Stimulated activated CD8-positive, alpha-beta memory T cell treated with anti-CD3 and anti-CD28 coated beads, Interleukin-4, amount 100 ng/mL, for 48 hours (primary cell): ENCODE data around the gene TMEM203.

Source experiments
- DNase-seq: peaks from one replicate; pipeline ENCODE4 v3.0.0-alpha.2; 2020

TMEM203 gene, protein sequence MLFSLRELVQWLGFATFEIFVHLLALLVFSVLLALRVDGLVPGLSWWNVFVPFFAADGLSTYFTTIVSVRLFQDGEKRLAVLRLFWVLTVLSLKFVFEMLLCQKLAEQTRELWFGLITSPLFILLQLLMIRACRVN

DNA sequence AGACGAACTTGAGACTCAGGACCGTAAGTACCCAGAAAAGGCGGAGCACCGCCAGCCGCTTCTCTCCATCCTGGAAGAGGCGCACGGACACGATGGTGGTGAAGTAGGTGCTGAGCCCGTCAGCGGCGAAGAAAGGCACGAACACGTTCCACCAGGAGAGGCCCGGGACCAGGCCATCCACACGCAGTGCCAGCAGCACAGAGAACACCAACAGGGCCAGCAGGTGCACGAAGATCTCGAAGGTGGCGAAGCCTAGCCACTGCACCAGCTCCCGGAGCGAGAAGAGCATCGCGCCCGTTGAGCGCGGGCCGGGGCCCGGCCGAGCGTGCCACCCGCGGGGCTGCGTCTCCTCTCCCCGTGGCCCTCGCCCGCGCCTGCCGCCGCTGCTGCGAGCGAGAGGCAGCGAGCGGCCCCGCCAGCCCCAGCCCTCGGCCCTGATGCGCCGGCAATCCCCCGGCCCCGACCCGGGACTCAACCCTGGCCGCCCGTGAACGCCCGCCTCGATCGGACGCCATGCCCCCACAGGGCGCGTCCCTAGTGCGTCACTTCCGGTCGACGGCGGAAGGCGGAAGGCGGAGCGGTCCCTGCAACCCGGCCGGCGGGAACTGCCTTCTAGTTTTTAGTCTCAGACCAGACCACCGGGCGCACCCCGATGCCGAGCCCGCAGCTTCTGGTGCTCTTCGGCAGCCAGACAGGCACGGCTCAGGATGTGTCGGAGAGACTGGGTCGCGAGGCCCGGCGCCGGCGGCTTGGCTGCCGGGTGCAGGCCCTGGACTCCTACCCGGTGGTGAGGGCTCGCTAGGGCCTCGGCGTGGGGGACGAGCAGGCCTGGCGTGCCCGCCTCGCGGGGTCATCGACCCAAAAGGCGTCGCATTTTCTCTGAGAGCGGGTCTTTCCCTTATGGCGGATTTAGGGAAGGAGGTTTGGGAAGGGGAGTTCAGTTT is at the start of gene TMEM203, which contains the start of gene NDOR1:
TSS of gene TMEM203 (minus strand) at position 523 of the 944 bp plus-strand sequence. CDS start at position 289, 234 bp downstream.
TSS of gene NDOR1 (plus strand) at position 575 of the 944 bp plus-strand sequence. CDS start at position 653, 78 bp downstream.
- DNase-seq = peak; percentile 98

DNA sequence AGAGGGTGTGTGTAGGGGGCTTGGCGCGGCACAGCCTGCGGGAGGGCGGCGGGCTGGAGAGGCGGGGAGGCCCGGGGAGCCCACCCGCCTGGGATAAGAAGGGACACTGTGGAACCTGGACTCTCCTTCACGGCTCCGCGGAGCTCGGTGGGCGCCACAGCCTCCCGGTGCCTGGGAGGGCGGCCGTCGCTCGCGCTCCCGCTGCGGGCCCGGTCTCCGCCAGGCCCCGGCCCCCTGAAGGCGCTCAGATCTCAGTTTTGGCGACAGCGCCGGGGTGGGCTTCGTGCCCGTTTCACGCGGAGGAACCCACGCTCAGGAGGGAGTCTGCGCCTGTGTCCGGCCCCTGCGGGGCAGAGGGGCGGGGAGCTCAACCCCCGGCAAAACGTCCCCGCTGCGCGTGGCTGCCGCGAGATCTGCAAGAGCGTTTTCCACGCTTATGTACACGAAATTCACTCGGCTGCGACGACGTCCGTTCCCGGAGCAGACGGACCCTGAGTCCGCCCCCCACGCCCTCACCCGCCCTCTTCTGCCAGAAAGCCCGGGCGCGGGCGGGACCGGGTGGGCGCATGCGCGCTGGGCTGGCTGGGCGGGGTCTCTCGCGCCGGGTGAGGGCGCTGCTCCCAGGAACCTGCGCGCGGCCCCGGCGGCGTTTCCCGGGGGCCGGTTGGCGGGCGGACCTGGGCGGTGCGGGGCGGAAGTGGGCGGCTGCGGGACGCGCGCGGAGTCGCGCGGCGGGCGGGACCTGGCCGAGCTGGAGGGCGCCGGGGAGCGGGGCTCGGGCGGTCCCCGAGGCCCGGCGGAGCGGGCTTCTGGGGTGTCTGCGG is 49.4 kb upstream of the TMEM203 start, which contains the start of gene NELFB:
TSS of gene NELFB (plus strand) at position 704 of the 824 bp plus-strand sequence.
- DNase-seq = peak; percentile 99

DNA sequence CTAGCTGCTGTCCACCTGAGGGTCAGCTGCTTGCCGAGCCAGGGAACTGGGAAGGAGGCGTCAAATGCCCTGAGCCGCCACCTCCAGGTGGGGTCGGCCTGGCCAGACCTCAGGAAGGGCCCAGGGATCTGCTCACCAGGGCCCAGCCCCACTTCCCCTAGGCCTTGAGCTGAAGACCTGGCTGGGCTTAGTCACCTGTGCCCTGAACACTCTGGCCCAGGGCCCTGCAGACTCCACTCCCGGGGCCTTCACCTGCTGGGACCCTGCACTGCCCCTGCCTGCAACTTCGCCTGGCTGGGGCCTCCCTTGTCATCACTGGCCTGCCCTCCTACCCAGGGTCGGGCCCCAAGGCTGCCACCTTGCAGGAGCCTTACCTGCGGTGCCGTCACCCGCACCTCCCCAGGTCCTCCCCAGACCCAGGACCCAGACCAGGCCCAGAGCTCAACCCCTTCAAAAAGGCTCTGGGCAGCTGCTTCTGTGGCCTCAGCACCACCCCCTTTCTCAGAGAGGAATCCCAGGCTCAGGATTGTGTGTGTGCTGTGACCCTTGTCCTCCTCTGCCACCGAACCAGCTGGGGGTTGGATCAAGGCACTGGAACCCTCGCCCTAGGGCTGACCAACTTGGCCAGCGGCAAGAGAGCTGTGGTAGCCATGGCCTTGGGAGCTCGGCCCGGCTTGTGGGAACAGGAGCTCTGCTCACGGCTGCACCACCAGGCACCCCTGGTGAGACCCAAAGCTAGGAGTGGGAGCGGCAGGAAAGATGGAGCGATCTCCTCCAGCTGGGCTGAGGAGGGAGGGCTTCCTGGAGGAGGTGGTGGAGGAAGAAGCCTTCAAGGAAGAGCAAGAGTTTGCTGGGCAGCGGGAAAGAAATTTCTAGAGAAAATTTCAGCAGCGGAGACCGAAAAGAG is 48.5 kb upstream of the TMEM203 start:
- no peak for DNase-seq

DNA sequence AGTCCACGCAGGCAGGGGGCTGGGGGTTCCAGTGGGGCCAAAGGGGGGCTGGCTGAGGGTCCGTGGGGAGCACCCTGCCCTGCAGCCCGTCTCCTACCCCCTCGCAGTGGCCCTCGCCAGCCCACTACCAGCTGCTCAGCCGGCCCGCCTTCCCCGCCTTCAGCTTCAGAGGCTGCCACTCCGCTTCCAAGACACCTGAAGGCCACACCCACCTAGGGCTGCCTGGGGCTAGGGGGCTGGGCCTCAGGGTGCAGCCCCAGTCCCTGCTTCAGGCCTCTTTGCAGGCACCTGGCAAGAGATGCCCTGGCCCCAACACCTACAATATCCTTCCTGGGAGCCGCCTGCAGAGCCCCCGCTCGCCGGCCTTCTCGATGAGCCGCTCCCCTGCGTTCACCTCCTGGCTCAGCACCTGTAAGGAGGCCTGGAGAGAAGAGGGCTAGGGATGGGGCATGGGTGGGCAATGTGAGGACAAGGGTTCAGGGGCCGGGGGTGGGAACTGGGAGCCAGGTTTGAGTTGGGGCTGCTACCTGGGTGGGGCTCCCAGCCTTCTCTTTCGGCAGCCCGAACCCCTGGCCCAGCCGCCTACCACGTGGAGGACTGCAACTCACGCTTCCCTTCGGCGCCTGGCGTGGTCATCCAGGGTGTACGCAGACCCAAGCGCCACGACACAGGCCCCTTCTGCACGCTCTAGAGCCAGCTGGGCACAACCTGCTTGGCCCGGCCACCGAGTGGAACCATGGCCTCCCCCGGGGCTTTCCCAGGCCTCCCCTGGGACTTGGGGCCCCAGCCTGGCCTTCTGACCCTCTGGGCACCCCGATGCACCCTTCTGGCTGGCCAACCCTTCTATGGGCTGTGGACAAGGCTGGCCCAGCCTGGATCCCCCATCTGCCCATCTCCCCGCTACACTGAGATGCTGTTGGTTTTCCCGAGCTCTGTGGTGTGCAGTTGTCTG is 47.4 kb upstream of the TMEM203 start:
- DNase-seq = no peak

DNA sequence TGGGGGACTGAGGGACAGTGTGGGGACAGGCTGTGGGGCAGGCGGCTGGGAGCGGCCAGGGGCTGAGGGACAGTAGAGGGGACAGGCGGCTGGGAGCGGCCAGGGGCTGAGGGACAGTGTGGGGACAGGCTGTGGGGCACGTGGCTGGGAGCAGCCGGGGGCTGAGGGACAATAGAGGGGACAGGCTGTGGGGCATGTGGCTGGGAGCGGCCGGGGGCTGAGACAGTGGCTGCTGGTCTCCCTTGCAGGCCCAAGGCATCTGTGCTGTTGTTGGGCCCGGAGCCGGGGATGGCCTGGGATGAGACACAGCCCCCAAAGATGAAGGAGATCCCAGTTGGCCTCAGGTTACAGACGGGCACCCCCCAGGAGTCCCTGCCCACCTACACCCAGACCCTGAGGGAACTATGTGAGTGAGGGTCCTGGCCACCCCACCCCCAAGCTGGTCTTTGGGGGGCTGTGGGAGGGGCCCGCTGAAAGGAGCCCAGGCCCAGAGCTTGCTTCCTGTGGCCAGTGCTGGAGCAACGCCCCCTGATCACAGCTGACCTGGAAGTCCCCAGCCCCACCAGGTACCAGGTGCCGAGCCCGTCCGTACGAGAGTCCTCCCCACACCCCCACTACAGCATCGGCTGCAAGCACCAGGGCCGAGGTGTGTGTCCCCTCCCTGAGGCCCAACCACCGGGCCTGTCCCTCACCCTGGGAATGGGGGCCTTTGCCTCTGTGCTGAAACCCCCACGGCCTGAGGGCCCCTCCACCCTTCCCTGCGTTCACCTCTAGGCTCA is 46.2 kb upstream of the TMEM203 start:
- no peak for DNase-seq

DNA sequence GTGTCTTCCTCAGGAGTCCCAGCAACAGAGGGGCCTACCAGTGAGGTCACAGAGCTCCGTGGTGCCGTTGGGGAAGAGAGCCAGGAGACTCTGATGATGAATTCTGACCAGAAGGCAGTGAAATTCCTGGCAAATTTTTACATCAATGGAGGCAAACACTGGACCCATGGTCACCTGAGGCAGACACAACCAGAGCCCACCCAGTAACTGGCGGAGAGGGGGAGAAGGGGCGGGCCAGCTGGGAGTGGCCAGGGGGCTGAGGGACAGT is 45.7 kb upstream of the TMEM203 start, which contains the start of gene STPG3:
TSS of gene STPG3 (plus strand) at position 93 of the 268 bp plus-strand sequence. CDS start at position 94, 1 bp downstream.
- DNase-seq = no peak

DNA sequence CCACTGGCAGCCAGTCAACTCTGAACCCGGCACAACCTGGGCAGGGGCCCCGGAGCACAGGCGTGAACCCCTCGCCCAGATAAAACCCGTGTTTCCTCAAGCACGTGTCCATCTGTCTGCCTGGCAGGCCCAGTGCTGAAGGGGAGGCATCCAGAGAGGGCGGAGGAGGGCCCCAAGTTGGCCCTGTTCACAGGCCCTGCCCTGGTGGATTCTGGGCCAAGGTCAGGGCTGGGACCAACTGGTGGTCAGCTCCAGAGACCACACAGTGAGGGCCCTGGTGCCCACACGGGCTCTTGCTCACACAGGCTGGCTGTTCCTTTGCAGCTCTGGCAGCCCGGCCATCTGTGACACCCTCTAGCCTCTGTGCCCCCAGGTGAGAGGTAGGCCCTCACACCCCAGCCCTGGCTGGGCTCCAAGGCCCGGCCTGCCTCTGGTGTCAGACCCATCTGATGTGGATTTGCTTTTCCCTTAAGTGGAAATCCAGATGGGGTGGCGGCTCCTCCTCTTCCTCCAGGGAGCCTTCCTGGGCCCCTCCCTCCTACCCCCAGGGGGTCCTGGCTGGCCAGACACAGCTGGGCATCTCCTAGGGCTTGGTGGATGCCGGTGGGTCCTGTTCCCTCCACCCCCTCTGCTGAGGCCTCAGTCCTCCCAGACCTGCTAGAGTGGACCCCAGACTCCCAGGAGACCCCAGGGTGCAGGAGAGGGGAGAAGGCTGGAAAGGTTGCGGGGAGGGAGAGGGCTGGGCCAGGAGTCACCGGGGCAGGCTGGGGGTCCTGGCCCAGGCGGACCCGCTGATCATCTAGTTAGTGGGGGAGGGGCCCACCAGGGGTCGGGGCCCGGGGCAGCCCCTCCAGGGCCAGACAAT is 45.1 kb upstream of the TMEM203 start:
- DNase-seq = no peak

DNA sequence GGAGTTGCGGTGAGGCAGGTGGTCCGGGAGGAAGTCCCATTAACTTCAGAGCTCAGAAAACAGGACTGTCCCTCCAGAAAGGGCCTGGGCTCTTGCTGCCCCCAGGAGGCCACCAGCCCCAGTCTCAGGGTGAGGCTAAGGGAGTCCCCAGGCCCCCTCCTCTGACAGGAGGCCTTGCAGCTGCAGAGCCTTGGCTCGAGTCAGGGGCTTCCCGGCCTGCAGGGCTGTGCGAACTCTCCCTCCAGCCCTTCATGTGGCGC is 42.4 kb upstream of the TMEM203 start:
- no peak for DNase-seq

DNA sequence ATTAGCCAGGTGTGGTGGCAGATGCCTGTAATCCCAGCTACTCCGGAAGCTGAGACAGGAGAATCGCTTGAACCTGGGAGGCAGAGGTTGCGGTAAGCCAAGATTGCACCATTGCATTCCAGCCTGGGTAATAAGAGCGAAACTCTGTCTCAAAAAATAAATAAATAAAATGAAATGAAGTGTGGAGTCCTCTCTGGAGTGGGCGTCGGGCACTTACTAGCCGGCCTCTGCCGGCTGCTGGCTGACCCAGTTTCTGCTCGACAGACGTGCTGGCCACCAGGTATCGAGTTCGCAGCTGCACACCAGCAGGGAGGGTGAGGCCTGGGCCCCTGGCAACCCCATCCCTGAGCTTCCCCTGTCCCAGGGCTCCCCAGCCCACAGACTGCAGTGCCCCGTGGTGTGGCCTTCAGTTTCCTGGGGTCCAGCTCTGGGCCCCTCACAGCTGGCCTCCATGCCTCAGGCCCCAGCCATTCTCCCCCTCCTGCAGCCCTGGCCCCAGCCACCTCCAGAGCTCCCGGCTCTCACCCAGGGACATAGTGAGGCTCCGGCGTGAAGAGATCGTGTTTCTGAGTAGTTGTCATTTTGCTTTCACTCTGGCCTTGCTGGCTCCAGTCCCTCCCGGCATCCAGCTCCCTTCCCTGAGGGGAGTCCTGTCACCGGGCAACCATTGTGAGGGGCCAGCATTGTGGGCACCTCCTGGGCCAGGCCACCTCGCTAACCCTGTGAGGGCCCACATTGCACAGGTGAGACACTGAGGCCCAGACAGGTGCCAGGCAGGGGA is 41.9 kb upstream of the TMEM203 start:
- no peak for DNase-seq

DNA sequence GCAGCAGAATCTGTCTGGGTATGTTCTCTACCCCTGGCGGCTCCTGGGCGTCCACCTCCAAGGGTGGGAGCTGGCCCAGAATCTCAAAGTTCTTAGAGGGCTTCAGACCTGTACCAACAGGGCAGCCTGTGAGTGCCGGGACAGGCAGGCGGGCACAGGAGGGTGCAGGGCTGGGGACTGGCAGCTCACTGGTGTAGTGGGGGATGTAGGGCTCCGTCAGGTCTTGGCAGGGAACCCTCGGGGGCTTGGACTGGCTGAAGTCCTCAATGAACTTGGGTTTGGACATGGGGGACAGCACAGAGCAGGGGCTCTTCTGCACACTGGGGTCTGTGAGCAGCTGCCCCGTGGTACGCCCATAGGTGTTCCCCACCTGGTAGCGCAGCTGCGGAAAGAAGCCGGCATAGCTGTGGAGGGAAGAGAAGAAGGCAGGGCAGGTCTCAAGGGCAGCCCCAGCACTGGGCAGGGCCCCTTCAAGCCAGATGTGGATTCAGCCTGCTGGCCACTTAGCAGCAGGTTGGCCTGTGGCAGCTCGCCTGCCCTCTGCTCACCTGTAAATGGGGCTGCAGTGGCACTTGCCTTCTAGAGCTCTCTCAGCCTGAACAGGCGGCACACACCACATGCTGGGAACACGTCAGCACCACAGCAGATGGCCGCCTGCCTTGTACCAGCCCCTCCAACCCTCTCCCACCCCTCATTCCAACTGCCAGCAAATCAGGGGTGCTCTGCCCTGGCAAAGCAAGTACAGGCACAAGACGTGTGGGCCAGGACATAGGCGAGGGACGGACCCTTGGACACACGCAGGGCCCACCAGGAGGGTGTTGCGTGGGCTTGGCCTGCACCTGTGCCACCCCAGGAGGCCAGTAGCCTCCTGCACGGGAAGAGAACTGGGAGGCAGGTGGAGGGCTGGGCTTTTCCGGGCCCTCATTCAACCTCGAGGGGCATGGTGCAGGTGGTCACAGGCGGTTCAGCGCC is 40.3 kb upstream of the TMEM203 start:
- DNase-seq = peak; percentile 27

DNA sequence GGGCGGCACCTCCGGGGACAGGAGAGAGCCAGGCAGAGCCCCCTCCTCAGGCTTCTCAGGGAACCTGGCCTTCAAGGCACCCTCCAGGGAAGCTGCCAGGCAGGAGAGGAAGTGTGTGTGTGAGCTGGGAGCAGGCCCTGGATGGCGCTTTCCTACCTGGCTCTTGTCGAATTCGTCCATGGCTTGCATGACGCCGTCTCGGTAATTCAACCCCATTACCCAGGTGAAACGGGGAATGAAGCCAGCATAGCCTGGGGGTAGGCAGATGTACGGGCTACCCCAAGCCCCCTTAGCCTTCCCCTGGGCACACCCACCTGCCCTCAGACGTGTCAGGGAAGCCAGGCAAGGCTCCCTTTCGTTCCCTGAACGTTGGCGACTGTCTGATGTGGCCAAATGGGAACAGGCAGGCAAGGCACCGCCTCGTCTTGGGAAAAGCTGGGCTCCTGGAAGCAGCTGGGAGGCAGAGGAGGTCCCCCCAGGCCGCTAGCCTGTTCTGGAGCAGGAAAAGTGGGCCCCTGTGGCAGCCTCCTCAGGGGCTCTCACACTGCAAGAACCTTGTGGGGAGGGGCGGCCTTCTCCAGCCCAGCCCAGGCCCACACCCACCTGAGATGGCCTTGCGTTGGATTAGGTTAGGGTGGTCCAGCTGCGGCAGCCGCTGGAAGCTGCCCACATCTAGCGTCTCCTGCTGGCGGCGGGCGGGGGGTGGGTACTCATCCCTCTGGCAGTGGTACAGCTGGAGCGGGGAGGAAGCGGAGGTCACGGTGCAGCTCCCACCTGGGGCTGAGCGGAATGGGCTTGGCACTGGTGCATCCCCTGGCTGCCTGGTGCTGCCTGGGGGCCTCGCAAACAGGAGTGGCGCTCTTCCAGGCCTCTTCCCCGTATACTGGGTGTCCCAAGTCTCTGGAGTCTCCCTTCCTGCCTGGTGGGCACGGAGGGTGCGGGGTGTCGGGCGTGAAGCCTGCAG is 39.3 kb upstream of the TMEM203 start:
- peak; percentile 46 for DNase-seq

DNA sequence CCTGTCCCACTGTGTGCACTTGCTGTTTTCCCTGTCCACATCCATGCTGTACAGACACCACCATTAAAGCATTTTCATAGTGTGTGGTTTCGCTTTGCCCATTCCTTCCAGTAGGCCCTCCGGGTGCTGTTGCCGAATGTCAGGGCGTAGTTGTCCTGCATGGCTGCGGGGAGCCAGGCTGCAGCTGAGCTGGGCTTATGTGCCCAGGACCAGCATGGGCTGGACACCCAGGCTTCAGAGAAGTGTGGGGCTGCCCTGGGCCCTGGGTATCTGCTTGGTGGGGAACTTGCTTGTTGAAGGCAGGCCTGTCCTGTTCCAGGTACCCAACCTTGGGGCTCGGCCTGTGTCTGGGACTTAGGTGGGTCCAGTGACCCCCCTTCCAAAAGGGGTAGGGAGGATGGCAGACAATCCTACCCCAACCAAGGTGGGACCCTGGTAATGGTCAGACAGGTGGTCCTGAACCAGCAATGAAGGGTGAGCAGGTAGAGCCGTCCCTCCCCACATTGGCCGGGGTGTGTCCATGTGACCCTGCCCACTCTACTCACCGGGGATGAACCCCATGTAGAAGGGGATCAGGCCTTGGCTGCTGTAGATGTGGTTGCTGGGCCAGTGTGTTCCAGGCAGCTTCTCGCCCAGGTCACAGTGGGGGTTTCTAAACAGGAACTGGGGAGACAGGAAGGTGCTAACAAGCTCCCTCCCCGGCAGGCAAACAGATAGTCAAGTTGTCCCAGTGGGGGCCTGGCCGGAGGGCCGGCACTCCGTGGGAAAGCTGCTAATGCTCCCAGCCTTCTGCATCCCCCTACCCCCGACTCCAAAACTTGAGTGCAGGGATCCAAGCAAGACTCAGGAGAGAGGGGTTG is 38.4 kb upstream of the TMEM203 start:
- DNase-seq = peak; percentile 49

DNA sequence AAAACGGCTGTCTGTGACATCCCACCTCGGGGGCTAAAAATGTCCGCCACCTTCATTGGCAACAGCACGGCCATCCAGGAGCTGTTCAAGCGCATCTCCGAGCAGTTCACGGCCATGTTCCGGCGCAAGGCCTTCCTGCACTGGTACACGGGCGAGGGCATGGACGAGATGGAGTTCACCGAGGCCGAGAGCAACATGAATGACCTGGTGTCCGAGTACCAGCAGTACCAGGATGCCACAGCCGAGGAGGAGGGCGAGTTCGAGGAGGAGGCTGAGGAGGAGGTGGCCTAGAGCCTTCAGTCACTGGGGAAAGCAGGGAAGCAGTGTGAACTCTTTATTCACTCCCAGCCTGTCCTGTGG is 37.8 kb upstream of the TMEM203 start:
- DNase-seq = peak; percentile 26

DNA sequence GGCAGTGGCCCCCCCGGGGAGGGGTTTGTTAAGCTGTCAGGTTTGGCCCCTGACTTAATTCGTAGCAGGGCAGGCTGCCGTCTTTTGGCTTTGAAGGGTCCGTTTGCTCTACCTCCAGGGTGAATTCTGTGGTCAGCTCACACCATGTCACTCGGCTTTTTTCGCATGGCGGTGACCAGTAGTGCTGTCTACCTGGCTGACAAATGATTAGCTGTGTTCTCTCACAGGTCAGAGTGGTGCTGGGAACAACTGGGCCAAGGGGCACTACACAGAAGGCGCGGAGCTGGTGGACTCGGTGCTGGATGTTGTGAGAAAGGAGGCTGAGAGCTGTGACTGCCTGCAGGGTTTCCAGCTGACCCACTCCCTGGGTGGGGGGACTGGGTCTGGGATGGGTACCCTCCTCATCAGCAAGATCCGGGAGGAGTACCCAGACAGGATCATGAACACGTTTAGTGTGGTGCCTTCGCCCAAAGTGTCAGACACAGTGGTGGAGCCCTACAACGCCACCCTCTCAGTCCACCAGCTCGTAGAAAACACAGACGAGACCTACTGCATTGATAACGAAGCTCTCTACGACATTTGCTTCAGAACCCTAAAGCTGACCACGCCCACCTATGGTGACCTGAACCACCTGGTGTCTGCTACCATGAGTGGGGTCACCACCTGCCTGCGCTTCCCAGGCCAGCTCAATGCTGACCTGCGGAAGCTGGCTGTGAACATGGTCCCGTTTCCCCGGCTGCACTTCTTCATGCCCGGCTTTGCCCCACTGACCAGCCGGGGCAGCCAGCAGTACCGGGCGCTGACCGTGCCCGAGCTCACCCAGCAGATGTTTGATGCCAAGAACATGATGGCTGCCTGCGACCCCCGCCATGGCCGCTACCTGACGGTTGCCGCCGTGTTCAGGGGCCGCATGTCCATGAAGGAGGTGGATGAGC is 37.1 kb upstream of the TMEM203 start:
- DNase-seq = no peak
